Smooth muscle cell (in vitro differentiated cells): ENCODE results near the gene LRRC31. TPM values are rescaled to one million over a fixed set of nuclear protein-coding genes. Genes with fewer than 3 reads are reported as not detected.

Experiments used
- DNase-seq: peaks from one replicate; lab custom pipeline; 2025; ENCODE audit not compliant: unreplicated experiment; lab: John Stamatoyannopoulos, UW
- H2AFZ ChIP-seq: fragments of 200-600 bp; sonication (generic); 2 replicates; pipeline ENCODE4 v1.6.0; 2016; ENCODE audit warnings: antibody characterized with exemption, low read depth, mild to moderate bottlenecking
- H3F3A ChIP-seq: fragments of 200-600 bp; sonication (generic); 2 replicates; pipeline ENCODE4 v1.6.0; 2017; ENCODE audit warnings: antibody characterized with exemption, low read depth
- H3K27ac ChIP-seq: fragments of 200-600 bp; sonication (generic); 2 replicates; pipeline ENCODE4 v1.5.1; 2016; ENCODE audit warnings: low read depth, mild to moderate bottlenecking
- H3K27me3 ChIP-seq: fragments of 200-600 bp; sonication (generic); 2 replicates; pipeline ENCODE4 v1.6.1; 2016; ENCODE audit warnings: low read depth, mild to moderate bottlenecking
- H3K36me3 ChIP-seq: fragments of 200-600 bp; sonication (generic); 2 replicates; pipeline ENCODE4 v1.5.1; 2016; ENCODE audit warnings: low read depth
- H3K4me1 ChIP-seq: fragments of 200-600 bp; sonication (generic); 2 replicates; pipeline ENCODE4 v1.5.1; 2016; ENCODE audit warnings: low read depth
- H3K4me2 ChIP-seq: fragments of 200-600 bp; sonication (generic); 2 replicates; pipeline ENCODE4 v1.6.0; 2016; ENCODE audit warnings: mild to moderate bottlenecking
- H3K4me3 ChIP-seq: fragments of 200-600 bp; sonication (generic); 2 replicates; pipeline ENCODE4 v1.5.1; 2016; ENCODE audit warnings: mild to moderate bottlenecking
- H3K79me2 ChIP-seq: fragments of 200-600 bp; sonication (generic); 2 replicates; pipeline ENCODE4 v1.6.0; 2016; ENCODE audit warnings: low read depth, mild to moderate bottlenecking
- H3K9ac ChIP-seq: fragments of 200-600 bp; sonication (generic); 2 replicates; pipeline ENCODE4 v1.6.0; 2016; ENCODE audit warnings: low read depth
- H3K9me3 ChIP-seq: fragments of 200-600 bp; sonication (generic); replicated peaks from 2 replicates; pipeline ENCODE4 v1.5.1; 2016; ENCODE audit warnings: low read depth
- H4K20me1 ChIP-seq: fragments of 200-600 bp; sonication (generic); 2 replicates; pipeline ENCODE4 v1.6.0; 2016; ENCODE audit warnings: low read depth
- WGBS: methylation state at CpG from one replicate; pipeline ENCODE4 v1.1.7; 2016; ENCODE audit warnings: low lambda C conversion rate; 5-methylcytosine and 5-hydroxymethylcytosine counted together
- polyA plus RNA-seq: library from polyadenylated mRNA; unstranded; fragments of >200 nt; fragmentation: Nextera tagmentation; extraction: Ambion mirVana; gene quantifications from 2 replicates; pipeline ENCODE4 v1.2.1, GENCODE V29; 2016
- total RNA-seq: library from RNA; depleted of rRNA; stranded (reverse); fragments of >200 nt; gene quantifications from 2 replicates; pipeline ENCODE4 v1.2.3, GENCODE V29; 2014
- TF ChIP-seq, protein P1 (sequence below): fragments of 200-600 bp; sonication (generic); IDR thresholded peaks from 2 replicates; pipeline ENCODE4 v1.5.1; 2017; ENCODE audit warnings: borderline replicate concordance, mild to moderate bottlenecking, antibody characterized with exemption; ENCODE audit not compliant: insufficient read depth, poor library complexity, severe bottlenecking

Gene LRRC31
- total and polyA plus RNA-seq, 2 experiments from 2014 or later: not detected

DNA sequence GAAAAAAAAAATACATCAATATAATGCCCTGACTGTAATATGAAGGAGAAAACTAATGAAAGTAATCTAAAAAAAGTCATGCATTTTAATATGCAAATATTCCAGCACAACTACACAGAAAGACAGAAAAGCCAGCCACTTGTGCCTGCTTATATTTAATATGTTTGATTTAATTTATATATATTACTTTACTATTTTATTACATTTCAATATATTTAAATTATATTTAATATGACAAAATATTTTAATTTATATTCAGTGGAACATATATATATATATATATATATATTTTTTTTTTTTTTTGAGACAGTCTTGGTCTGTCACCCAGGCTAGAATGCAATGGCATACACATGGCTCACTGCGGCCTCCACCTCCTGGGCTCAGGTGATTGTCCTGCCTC, 27.5 kb upstream of the LRRC31 start:
- Histone ChIP-seq H2AFZ (no peak overlapping the region), H3K79me2 (no peaks in the 10 kb centered on the region), H3K4me3 (no peak overlapping the region), H3K27ac (no peak overlapping the region), H3F3A (no peaks in the 10 kb centered on the region), H3K4me2 (no peak overlapping the region), H3K9ac (no peak overlapping the region), H3K9me3 (no peaks in the 10 kb centered on the region), H3K4me1 (no peaks in the 10 kb centered on the region), H3K27me3 (no peaks in the 10 kb centered on the region), H4K20me1 (no peaks in the 10 kb centered on the region), H3K36me3 (no peaks in the 10 kb centered on the region)
- TF ChIP-seq, protein P1, sequence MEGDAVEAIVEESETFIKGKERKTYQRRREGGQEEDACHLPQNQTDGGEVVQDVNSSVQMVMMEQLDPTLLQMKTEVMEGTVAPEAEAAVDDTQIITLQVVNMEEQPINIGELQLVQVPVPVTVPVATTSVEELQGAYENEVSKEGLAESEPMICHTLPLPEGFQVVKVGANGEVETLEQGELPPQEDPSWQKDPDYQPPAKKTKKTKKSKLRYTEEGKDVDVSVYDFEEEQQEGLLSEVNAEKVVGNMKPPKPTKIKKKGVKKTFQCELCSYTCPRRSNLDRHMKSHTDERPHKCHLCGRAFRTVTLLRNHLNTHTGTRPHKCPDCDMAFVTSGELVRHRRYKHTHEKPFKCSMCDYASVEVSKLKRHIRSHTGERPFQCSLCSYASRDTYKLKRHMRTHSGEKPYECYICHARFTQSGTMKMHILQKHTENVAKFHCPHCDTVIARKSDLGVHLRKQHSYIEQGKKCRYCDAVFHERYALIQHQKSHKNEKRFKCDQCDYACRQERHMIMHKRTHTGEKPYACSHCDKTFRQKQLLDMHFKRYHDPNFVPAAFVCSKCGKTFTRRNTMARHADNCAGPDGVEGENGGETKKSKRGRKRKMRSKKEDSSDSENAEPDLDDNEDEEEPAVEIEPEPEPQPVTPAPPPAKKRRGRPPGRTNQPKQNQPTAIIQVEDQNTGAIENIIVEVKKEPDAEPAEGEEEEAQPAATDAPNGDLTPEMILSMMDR: no peak
- DNase-seq: no peak
- 89% methylated on average over 1 of the region's 1 CpG for WGBS

DNA sequence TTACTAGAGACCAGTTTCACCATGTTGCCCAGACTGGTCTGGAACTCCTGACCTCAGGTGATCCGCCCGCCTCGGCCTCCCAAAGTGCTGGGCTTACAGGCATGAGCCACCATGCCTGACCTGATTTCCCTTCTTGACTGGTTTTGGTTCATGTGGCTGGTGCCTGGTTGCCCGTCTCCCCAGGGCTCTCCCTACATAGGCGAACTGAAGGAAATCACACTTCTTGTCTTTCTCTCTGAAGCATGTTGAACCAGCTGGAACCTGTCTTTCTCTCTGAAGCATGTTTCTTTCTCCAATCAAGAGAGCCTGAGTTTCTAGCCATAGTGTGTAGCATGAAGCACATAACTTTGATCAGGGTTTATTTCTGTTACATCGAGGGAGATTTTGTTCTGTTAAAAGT, 25.3 kb upstream of the LRRC31 start:
- H3K27me3 ChIP-seq: no peaks in the 10 kb centered on the region
- no peak overlapping the region for H3K4me2 ChIP-seq
- H3K9me3 ChIP-seq: no peaks in the 10 kb centered on the region
- H3K27ac ChIP-seq: no peak overlapping the region
- no peaks in the 10 kb centered on the region for H3K4me1 ChIP-seq
- H3F3A ChIP-seq: no peaks in the 10 kb centered on the region
- DNase-seq: no peak
- 71% methylated on average over 6 of the region's 6 CpGs for WGBS
- H3K4me3 ChIP-seq: no peak overlapping the region
- H3K36me3 ChIP-seq: no peaks in the 10 kb centered on the region
- H2AFZ ChIP-seq: no peak overlapping the region
- H3K9ac ChIP-seq: no peak overlapping the region
- TF ChIP-seq, protein P1: no peak
- no peaks in the 10 kb centered on the region for H3K79me2 ChIP-seq
- H4K20me1 ChIP-seq: no peaks in the 10 kb centered on the region

DNA sequence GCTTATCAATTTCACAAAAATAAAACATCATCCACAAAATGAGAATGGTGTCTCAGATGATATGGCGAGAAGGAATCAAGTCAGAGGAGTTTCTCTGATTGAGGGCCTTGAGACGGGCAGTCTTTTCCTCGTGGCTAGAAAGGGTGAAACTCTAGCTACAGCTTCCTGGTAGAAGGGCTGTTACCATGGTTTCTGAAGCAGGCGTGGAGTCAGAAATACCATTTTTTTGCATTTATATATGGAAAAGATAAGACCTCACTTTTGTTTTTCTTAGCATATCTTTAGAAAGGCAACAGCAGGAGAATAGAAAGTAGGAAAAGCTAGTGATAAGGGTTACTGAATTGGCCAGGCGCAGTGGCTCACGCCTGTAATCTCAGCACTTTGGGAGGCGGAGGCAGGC, 24.4 kb upstream of the LRRC31 start:
- WGBS: 75% methylated on average over 7 of the region's 7 CpGs

GRCh38 chr3:169891886-169892285, 22.2 kb upstream of the LRRC31 start:
- TF ChIP-seq, protein P1: no peak

More for the DNA sequence above, 24.4 kb upstream of the LRRC31 start:
- Histone ChIP-seq H3K27ac (no peak overlapping the region), H3K79me2 (no peaks in the 10 kb centered on the region), H3K4me2 (no peak overlapping the region), H3K36me3 (no peaks in the 10 kb centered on the region), H3K9ac (no peak overlapping the region), H4K20me1 (no peaks in the 10 kb centered on the region), H3K9me3 (no peaks in the 10 kb centered on the region), H3K27me3 (no peaks in the 10 kb centered on the region), H3K4me3 (no peak overlapping the region), H2AFZ (no peak overlapping the region), H3F3A (no peaks in the 10 kb centered on the region), H3K4me1 (no peaks in the 10 kb centered on the region)
- DNase-seq: no peak
- TF ChIP-seq, protein P1: no peak

More at GRCh38 chr3:169891886-169892285, 22.2 kb upstream of the LRRC31 start:
- WGBS: 83% methylated on average over 7 of the region's 7 CpGs
- Histone ChIP-seq H3K27me3 (no peaks in the 10 kb centered on the region), H4K20me1 (no peaks in the 10 kb centered on the region), H3K4me1 (no peaks in the 10 kb centered on the region), H3K36me3 (no peaks in the 10 kb centered on the region), H3K27ac (no peak overlapping the region), H2AFZ (no peak overlapping the region), H3K4me3 (no peak overlapping the region), H3K79me2 (no peaks in the 10 kb centered on the region), H3K9me3 (no peaks in the 10 kb centered on the region), H3K4me2 (no peak overlapping the region), H3K9ac (no peak overlapping the region), H3F3A (no peaks in the 10 kb centered on the region)
- no peak for DNase-seq
